Measurements from ENCODE around the gene RERE. TPM values are rescaled to one million over a fixed set of nuclear protein-coding genes. Genes with fewer than 3 reads are reported as not detected.

RERE gene
- total RNA-seq, 1 donor from 2014 or later, result 88.5 TPM

- TF ChIP-seq, protein P1, sequence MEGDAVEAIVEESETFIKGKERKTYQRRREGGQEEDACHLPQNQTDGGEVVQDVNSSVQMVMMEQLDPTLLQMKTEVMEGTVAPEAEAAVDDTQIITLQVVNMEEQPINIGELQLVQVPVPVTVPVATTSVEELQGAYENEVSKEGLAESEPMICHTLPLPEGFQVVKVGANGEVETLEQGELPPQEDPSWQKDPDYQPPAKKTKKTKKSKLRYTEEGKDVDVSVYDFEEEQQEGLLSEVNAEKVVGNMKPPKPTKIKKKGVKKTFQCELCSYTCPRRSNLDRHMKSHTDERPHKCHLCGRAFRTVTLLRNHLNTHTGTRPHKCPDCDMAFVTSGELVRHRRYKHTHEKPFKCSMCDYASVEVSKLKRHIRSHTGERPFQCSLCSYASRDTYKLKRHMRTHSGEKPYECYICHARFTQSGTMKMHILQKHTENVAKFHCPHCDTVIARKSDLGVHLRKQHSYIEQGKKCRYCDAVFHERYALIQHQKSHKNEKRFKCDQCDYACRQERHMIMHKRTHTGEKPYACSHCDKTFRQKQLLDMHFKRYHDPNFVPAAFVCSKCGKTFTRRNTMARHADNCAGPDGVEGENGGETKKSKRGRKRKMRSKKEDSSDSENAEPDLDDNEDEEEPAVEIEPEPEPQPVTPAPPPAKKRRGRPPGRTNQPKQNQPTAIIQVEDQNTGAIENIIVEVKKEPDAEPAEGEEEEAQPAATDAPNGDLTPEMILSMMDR (IDR thresholded peaks at IDR 0.05), result no peak
- no peaks in the 10 kb centered on the region for H3K27me3 ChIP-seq (ENCODE audit: low read depth)
- no peaks in the 10 kb centered on the region for H3K9me3 ChIP-seq
- intact Hi-C loops (cut with DNase I), result no loop called here
- ATAC-seq (no peak), DNase-seq (no peak)
- peaks cover 14% of the 10 kb centered on the region for H3K4me1 ChIP-seq
- H3K27ac ChIP-seq, result no peak overlapping the region
- no peak overlapping the region for H3K4me3 ChIP-seq
- H3K36me3 ChIP-seq, result no peaks in the 10 kb centered on the region
These were observed 478.2 kb downstream of the RERE start for GRCh38 chr1:8339203-8339600.

DNA sequence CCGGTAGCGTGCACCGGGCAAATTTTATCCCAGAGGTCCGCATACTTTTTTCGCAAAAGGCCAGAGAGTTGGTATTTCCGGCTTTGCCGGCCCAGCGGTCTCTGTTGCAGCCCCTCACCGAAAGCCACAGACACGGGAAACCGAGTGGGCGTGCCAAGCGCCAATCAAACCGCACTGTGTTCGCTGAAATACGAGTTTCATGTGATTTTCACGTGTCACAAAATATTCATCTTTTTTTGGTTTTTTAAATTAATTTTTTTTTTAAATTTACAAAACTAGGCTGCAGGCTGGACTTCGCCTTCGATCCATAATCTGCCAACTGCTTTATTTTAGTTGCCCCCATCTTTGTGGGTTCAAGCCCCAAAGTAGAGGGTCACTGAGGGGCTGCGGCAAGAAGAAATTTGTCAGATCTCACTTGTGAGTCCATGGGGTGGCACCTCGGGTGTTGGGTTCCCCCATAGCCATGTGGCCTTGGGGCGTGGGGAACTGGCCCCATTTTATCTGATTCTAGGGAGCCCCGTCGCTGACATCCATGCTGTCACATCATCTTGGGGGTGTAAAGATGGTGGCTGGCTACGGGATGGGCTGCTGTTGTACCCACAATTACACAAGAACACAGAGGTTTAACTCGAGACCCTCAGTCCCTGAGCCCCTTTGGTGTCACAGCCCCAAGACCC is 478.8 kb downstream of the RERE start:
- ATAC-seq, result no peak
- intact Hi-C loops (cut with DNase I), result no loop called here

GRCh38 chr1:8337776-8338525 is 479.5 kb downstream of the RERE start:
- ATAC-seq (no peak), DNase-seq (no peak)
- no peak overlapping the region for H3K4me3 ChIP-seq
- H3K27me3 ChIP-seq (ENCODE audit: low read depth), result no peaks in the 10 kb centered on the region
- no peaks in the 10 kb centered on the region for H3K9me3 ChIP-seq
- TF ChIP-seq, protein P1 (IDR thresholded peaks at IDR 0.05), result no peak
- peaks cover 2% of the 10 kb centered on the region for H3K4me1 ChIP-seq
- no peaks in the 10 kb centered on the region for H3K36me3 ChIP-seq
- intact Hi-C loops (cut with DNase I), result no loop called here
- no peak overlapping the region for H3K27ac ChIP-seq

More for the DNA sequence above, 478.8 kb downstream of the RERE start:
- no peak for DNase-seq
- Histone ChIP-seq H3K9me3 (no peaks in the 10 kb centered on the region), H3K36me3 (no peaks in the 10 kb centered on the region), H3K4me1 (peaks cover 9% of the 10 kb centered on the region), H3K4me3 (no peak overlapping the region), H3K27ac (no peak overlapping the region), H3K27me3 (ENCODE audit: low read depth) (no peaks in the 10 kb centered on the region)
- TF ChIP-seq, protein P1 (IDR thresholded peaks at IDR 0.05), result no peak

DNA sequence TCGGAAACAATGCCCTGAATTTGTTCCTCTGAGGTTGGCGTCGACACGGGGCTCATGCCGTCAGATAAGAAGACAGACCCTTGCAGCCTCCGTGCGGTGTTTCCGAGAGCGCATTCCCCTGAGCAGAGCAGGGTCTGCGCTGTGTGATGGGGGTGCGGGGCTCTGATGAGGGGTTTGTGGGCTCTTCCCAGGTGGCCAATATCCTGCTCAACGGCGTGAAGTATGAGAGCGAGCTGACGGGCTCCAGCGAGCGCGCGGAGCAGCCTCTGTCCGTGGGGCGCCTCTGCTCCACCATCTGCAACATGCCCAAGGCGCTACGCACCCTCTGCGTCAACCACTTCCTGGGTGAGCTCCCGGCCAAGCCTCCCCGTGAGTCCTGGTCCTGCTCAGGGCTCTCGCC is 482.2 kb downstream of the RERE start:
- DNase-seq, result peak; percentile 40
- TF ChIP-seq, protein P1 (IDR thresholded peaks at IDR 0.05), result no peak

GRCh38 chr1:8334106-8334851 is 483.2 kb downstream of the RERE start:
- Histone ChIP-seq H3K4me3 (no peak overlapping the region), H3K27ac (no peak overlapping the region), H3K9me3 (no peaks in the 10 kb centered on the region), H3K4me1 (no peaks in the 10 kb centered on the region), H3K36me3 (no peaks in the 10 kb centered on the region), H3K27me3 (ENCODE audit: low read depth) (no peaks in the 10 kb centered on the region)
- TF ChIP-seq, protein P1 (IDR thresholded peaks at IDR 0.05), result no peak
- ATAC-seq (no peak), DNase-seq (peak; percentile 43)
- intact Hi-C loops (cut with DNase I), result no loop called here

More for the DNA sequence above, 482.2 kb downstream of the RERE start:
- Histone ChIP-seq H3K4me3 (no peak overlapping the region), H3K9me3 (no peaks in the 10 kb centered on the region), H3K36me3 (no peaks in the 10 kb centered on the region), H3K4me1 (no peaks in the 10 kb centered on the region), H3K27ac (no peak overlapping the region), H3K27me3 (ENCODE audit: low read depth) (no peaks in the 10 kb centered on the region)
- intact Hi-C loops (cut with DNase I), result no loop called here
- ATAC-seq, result peak in 1 of 2 donors; percentile 20

Data from lower lobe of right lung (tissue), 2 donors.